Neutrophil (primary cell): ENCODE data around the gene NEK4.

ENCODE experiments used
- H3K27ac ChIP-seq: fragments of 200-600 bp; sonication (generic); 2 replicates; pipeline ENCODE4 v1.5.1; 2016; ENCODE audit warnings: mild to moderate bottlenecking, moderate library complexity
- H3K27me3 ChIP-seq: fragments of 200-600 bp; sonication (generic); 2 replicates; pipeline ENCODE4 v1.6.0; 2016; ENCODE audit warnings: mild to moderate bottlenecking
- H3K36me3 ChIP-seq: fragments of 200-600 bp; sonication (generic); 2 replicates; pipeline ENCODE4 v1.5.1; 2017
- H3K4me1 ChIP-seq, 2 experiments: fragments of 200-600 bp in 1 of 2; sonication (generic) in 1 of 2; 1 replicate in 1 of 2; 2 replicates in 1 of 2; pipeline versions ENCODE4 v1.5.1 to v1.6.1; 2013 to 2016; ENCODE audit warnings: low read depth in 1 of 2, low read length in 1 of 2, mild to moderate bottlenecking in 1 of 2, moderate library complexity in 1 of 2; ENCODE audit not compliant: control insufficient read depth in 1 of 2, insufficient read depth in 1 of 2
- H3K4me3 ChIP-seq, 2 experiments: fragments of 200-600 bp in 1 of 2; sonication (generic) in 1 of 2; 1 replicate in 1 of 2; 2 replicates in 1 of 2; pipeline ENCODE4 v1.5.1; 2013 to 2016; ENCODE audit warnings: low read depth in 1 of 2, low read length in 1 of 2, mild to moderate bottlenecking in 1 of 2, moderate library complexity in 1 of 2
- H3K9me3 ChIP-seq: fragments of 200-600 bp; sonication (generic); 2 replicates; pipeline ENCODE4 v1.5.1; 2016
- CTCF ChIP-seq: fragments of 200-600 bp; sonication (generic); IDR thresholded peaks from 2 replicates; pipeline ENCODE4 v1.5.1; 2016; ENCODE audit warnings: antibody characterized with exemption

NEK4 gene

DNA sequence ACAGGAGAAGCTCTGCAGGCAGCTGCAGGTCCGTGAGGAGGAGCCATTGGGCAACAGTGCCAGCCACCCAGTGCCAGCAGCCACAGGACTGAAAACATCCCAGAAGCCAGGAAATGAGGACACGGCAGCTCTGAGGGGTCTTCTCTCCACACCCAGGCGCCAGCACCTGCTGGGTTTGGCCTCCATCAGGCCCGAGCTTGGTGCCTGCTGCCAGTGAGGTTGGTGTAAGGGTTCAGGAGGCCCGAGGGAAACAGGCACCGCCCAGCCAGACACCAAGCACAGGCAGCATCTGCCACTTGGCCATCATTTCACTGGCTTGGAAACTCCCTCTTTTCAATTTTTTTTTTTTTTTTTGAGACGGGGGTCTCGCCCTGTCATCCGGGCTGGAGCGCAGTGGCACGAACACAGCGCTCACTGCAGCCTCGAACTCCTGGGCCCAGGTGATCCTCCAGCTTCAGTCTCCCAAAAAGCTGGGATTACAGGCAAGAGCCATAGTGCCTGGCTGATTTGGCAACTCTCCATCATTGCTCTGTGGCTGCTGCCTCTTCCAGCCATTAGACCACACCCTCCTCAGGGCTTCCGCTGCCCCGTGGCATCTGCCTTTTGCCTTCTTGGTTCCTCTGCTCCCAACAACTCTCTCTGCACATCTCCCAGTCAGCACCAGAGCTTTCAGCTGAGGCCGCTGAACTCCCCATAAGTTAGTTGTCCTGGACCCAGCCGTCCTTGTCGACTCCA is 22.4 kb upstream of the NEK4 start:
- no peak for TF ChIP-seq CTCF
- Histone ChIP-seq H3K9me3 (no peaks in the 10 kb centered on the region), H3K27ac (no peak overlapping the region), H3K27me3 (no peaks in the 10 kb centered on the region), H3K4me1 (no peaks in the 10 kb centered on the region), H3K4me3 (no peak overlapping the region), H3K36me3 (no peaks in the 10 kb centered on the region)

GRCh38 chr3:52792413-52792812 is 21.7 kb upstream of the NEK4 start:
- no peak for TF ChIP-seq CTCF
- Histone ChIP-seq H3K4me1 (no peaks in the 10 kb centered on the region), H3K9me3 (no peaks in the 10 kb centered on the region), H3K27me3 (no peaks in the 10 kb centered on the region), H3K4me3 (no peak overlapping the region), H3K36me3 (no peaks in the 10 kb centered on the region), H3K27ac (no peak overlapping the region)

DNA sequence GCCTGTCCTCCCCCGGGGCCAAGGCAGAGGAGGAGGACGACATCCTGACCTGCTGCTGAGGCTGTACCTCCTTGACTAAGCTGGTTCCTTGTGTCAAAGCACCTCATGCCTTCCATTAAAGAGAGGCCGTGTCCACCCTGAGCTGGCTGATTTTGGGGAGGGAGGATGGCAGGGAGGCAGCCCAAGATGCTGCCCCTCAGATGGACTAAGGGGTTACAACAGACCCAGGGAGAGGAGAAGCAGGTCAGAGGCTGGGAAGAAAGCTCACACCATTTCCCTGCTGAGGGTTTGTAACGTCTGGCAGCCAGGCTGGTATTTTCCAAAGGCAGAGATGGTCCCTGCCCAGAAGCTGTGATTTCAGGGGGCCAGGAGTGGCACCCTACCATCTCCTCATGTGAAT is 21.2 kb upstream of the NEK4 start:
- H3K27ac ChIP-seq: no peak overlapping the region
- TF ChIP-seq CTCF: no peak
- H3K4me3 ChIP-seq: no peak overlapping the region
- H3K36me3 ChIP-seq: no peaks in the 10 kb centered on the region
- H3K9me3 ChIP-seq: no peaks in the 10 kb centered on the region
- no peaks in the 10 kb centered on the region for H3K27me3 ChIP-seq
- no peaks in the 10 kb centered on the region for H3K4me1 ChIP-seq

DNA sequence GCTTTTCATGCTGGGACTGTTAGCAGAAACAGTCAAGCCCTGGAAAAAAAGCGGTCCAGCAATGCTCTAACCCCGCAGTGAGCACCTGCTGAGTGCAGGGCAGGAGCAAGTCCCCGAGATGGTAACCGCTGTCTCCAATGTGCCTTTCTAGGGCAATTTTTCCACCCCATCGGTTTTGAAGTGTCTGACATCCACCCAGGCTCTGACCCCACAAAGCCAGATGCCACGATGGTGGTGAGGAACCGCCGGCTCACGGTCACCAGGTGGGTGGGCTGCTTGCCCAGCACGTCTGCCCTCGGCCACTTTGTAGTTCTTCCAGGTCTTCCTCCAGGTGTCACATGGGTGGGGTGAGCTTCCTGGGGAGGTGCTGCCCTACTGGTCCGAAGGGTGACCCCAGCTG is 20.6 kb upstream of the NEK4 start:
- no peak overlapping the region for H3K27ac ChIP-seq
- no peaks in the 10 kb centered on the region for H3K9me3 ChIP-seq
- no peak for TF ChIP-seq CTCF
- H3K4me1 ChIP-seq: no peaks in the 10 kb centered on the region
- no peaks in the 10 kb centered on the region for H3K27me3 ChIP-seq
- H3K36me3 ChIP-seq: no peaks in the 10 kb centered on the region
- no peak overlapping the region for H3K4me3 ChIP-seq

- no peaks in the 10 kb centered on the region for H3K4me1 ChIP-seq
- no peak overlapping the region for H3K27ac ChIP-seq
- H3K36me3 ChIP-seq: no peaks in the 10 kb centered on the region
- no peak for TF ChIP-seq CTCF
- no peaks in the 10 kb centered on the region for H3K9me3 ChIP-seq
- H3K4me3 ChIP-seq: no peak overlapping the region
- H3K27me3 ChIP-seq: no peaks in the 10 kb centered on the region
These were observed 20.0 kb upstream of the NEK4 start for GRCh38 chr3:52790741-52791140.
